Breast epithelium (tissue), 3 donors: ENCODE results near the gene EGFL7.

Source experiments
- CTCF ChIP-seq, 3 donors: fragments of 450-650 bp; IDR thresholded peaks; one replicate each; pipeline ENCODE4 v1.5.1; 2016 to 2017; ENCODE audit warnings: antibody characterized with exemption in 3 of 3, mild to moderate bottlenecking in 3 of 3, moderate library complexity in 3 of 3
- POLR2A ChIP-seq: fragments of 450-650 bp; IDR thresholded peaks from one replicate; pipeline ENCODE4 v1.6.1; 2016; ENCODE audit warnings: antibody characterized with exemption, mild to moderate bottlenecking, moderate library complexity
- POLR2AphosphoS5 ChIP-seq, 3 donors: sonication (generic); formaldehyde crosslinking; IDR thresholded peaks; one replicate each; pipeline ENCODE4 v1.6.1; 2017; ENCODE audit warnings: antibody characterized with exemption in 3 of 3

- TF ChIP-seq CTCF (IDR thresholded peaks at IDR 0.05), result no peak
- TF ChIP-seq POLR2A, result no peak
- TF ChIP-seq POLR2AphosphoS5 (IDR thresholded peaks at IDR 0.05), result no peak
Observed at GRCh38 chr9:136628268-136628667, 34.4 kb upstream of the EGFL7 start.
